Kidney tubule cell (primary cell): ENCODE data around the gene ETV3.

Experiments used
- DNase-seq: peaks from one replicate; pipeline ENCODE4 v3.0.0-alpha.2; 2018; ENCODE audit warnings: low spot score

Gene ETV3

DNA sequence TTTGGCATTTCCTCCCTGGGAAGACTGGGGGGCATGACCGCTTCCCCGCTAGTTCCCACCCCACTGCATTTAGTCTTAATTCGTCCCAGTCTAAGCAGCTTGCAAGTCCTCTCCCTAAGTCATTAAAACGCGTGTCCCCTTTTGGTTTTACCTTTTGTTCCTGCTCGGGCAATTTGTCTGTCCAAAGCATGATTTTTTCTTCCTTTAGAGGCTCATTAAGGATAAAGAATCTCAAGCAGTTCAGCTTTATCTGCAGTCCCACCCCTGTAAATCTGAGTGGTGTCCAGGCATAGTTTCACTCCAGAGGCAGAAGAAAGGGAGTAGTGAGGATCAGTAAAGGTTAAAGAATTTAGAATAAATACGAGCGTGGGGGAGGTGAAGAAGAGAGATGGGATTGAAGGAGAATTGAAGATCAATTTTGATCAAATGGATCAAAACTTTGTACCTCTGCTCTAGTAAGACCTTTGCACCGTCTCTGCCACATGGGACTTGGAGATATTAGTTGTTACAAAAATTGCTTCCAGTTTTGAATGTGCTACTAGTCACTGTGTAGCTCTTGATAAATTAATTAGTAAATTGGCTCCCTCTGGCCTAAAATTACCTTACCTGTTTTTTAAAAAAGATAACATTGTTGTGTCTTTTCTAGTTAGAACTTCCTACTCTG is 989 bp upstream of the ETV3 start:
- DNase-seq, result no peak

DNA sequence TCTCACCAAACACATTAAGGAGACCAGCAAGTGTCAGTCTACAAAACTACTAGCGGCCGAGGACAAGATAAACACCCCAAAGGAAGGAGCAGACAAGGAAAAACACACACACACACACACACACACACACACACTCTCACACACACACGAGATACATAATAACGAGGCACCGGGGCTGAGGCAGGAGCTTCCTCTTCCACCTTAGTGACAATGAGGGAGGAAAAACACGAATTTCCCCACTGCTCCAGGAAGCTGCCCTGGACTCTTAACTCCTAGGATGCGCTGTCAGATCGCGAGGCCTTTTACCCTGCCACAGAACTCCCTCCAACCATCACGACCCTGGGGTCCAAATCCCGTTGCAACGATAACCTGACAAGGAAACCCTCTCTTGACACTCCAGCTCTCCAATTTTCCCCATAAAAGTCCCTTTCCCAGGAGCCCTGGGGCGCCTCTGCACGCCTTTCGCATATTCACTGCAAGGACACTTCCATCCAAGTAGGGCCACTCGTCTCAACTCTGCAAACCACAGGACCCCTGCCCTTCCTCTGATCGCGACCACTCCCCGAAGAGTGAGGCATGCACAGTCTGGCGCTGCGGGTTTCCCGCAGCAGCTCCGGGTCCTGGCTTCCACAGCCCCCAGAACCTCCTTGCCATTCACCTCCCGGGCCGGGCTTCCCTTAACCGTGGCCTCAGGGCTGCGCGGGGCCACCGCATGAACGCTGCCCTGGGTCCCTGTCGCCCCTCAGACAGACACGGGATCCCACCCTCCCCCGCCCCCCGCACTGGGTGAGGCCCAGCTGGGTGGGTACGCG is 581 bp downstream of the ETV3 start:
- peak; percentile 47 for DNase-seq

DNA sequence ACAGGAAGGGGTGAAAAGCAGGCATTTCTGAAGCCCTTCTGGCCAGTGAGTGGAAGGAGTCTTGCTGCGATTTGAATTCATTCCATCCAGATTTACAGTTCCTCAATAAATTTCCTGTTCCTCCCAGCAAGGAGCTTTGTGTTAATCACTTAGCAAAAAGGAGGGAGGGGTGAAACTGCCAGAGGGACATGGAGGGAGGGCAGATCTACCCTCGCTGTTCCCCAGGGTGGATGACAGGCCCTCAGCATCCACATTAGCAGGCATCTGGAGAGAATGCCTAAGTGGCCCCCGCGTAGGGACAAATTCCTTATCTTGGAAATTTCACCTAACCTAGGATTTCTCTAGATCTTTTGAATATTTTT is 1.2 kb downstream of the ETV3 start:
- DNase-seq, result peak; percentile 45

DNA sequence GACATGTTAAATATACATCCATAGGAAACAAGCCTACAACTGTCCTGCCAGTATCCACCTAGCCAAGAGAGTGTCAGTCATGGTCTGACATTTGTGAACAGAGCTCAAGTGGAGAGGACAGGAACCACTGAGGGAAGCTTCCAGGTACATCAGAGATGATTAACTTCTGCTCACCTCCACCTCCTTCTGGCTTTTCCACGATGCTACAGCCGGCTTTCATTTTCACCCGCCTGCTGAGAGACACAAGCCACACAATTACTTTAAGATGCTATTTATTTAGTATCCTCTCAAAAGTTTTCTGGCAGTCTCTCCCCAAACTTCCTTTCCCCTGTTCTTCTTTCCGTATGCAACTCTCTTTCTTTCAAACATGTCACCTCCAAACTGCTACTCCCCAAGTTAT is 2.1 kb downstream of the ETV3 start:
- peak; percentile 47 for DNase-seq

DNA sequence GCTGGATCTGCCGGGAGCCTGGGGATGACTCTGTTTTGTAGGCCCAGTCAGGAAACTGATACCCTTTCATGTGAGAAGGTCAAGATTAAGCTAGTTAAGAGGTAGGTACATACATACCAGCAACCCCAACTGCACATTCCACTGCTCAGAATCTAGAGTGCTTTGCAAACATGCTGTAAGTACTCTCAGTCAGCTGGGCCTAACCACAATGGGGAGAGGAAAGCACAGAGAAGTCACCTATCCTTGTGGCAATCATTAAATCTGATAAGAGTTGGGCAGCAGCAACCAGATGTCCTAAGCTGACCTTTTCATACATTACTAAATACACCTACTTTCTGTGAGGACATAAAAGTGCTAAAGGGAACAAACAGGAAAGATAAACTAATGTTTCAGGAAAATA is 2.5 kb downstream of the ETV3 start:
- DNase-seq, result peak; percentile 16

DNA sequence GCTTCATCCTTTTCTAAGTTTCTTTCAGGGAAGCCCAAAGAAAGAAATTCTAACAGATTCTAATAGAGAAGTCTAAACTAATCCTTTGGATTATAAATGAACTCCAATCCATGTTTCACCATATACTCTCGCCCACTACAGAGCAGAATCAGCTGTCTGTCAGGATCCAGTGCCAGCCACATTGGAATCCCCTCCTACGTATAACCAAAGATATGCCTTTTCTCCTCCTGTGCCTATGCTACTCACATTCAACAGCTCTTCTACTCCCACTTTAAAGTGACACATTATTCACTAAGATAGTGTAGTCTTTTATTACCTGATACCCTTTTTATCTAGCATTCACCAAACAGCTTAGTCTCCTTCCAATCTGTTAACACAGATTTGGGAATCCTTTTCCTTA is 3.1 kb downstream of the ETV3 start:
- no peak for DNase-seq

DNA sequence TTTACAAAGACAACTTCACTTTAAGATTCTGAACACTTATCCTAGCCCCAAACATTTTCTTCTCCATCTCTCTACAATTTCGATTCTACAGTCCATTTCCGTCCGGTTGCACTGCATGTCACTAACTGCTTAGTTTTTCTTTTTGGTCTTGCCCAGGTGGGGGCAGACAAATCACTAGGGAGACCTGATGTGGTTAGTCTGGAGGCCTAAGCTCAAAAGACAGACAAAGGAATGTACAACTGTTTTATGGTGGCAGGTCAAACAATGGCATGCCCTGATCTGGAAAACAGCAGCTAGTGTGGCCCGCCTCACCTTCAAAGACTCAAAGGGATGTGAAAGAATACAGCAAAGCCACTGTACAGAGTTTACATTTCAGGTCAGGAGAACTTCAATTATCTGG is 3.8 kb downstream of the ETV3 start:
- DNase-seq, result no peak

DNA sequence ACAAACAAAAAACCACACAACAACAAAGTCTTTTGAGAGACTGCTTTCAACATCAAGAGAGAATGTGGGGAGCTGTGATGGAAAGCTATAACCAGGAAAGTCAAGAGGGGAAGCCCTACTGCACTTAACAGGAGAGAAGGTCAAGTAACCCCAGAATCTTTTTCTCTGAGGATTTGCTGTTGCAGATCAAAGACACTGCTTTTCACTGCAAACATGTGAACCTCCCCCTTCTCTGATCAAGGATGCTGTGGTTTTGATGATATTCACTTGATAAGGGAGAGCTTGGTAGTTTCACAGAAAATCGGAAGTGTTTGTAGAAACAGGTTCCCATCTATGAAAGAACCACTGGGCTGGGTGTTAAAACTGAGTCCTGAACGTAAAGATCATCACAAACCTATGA is 4.8 kb downstream of the ETV3 start:
- no peak for DNase-seq

DNA sequence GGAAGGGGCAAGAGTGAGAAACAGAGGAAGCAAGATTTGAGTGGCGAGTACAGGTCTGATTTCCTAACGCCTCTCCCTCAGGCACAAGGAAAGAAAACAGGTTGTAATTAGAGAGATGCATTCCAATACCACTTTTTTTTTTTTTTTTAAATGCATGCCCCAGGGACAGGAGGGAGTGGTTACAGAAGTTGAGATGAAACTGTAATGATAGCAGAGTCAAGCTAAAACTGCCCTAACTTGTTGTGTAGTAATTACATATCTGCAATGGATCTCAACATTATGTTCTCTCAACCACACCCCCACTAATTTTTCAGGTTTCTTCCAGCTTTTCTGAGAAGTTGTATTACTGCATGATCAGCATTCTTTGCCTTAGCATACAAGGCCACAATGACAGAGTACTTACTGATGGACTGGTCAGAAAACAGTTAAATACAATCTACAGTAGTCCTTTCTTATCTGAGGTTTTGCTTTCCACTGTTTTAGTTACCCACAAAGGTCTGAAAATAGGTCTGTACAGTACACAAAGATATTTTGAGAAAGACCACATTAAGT is 5.5 kb downstream of the ETV3 start:
- DNase-seq, result no peak

DNA sequence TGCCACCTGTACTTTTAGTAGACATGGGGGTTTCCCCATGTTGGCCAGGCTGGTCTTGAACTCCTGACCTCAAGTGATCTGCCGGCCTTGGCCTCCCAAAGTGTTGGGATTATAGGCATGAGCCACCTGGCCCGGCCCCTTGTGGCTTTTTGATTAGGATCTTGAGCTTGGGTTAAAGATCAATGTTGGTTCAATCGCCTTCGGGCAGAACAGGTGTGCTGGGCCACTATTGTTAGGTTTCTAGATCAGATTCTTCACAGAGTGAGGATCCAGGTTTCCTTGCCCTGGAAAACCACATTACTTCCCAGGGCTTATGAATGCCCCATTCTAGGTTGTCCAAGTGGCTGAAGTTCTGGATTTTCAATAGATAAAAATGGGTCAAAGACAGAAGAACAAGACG is 6.1 kb downstream of the ETV3 start:
- DNase-seq, result no peak

DNA sequence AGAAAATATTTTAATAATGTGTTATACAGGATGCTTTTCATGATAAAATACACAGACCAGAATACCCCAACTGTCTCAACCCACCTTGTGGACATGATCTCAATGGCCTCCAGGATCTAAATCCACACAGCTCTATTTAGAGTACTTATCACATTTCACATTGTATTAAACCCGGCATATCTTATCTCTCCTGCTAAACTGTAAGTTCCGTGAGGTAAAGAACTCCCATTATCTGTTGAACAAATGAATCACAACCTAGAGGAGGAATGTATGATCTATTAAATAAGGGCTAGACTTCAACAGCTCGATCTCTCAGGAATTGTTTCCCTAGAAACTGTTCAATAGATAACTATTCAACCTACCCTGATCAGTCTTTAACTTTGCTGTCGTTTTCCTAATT is 6.9 kb downstream of the ETV3 start:
- no peak for DNase-seq

DNA sequence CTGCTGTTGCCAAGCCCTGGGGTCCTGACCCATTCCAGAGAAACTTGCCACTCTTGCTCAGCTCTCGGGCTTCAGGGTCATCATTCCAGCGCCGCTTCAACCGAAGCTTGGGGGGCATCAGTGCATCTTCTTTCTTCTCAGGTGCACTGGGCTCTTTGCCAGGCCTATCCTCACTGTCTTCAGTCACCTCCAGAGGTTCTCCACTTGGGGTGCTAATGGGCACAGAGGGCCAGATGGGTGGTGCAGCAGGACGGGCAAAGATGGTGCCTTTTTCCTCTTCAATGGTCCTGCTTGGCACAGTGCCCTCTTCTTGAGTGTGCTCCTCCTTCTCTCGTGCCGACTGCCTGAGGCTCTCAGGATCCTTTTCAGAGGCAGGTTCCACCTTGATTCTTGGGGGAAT is 13.3 kb downstream of the ETV3 start:
- peak; percentile 7 for DNase-seq

DNA sequence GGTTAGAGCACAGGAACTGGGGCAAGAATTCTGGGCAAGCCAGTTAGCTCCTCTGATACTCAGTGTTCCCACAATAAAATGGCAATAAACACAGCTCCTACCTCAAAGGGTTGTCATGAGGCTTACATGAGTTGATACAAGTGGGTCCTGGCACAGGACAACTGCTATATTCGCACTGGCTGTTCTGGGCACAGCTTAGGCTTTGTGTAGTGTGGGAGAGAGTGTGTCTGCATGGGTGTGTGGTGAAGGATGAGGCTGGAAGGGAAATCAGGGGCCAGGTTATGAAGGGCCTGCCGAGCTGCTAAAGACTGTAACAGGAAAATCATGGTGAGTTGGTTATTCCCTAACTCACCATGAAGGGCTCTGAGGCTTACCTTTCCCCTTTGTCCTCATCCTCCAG is 18.7 kb downstream of the ETV3 start:
- DNase-seq, result no peak

DNA sequence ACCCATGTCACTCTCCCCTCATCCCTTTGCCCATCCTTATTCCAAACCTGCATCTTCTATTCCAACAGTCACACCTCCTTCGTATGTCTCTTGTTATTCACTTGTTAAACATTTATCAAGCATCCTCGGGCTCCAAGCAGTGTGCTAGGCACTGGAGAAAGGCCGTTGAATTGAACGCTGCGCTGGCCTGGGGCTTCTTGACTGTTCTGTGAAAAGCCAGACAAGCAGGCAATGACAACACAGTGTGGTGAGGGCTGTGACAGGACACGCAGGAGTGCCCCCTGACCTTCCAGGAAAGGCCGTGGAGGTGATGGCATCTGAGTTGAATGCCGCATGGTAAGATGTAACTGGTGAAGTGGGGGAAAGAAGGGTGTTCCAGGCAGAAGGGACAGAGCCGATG is 19.2 kb downstream of the ETV3 start:
- DNase-seq, result no peak

DNA sequence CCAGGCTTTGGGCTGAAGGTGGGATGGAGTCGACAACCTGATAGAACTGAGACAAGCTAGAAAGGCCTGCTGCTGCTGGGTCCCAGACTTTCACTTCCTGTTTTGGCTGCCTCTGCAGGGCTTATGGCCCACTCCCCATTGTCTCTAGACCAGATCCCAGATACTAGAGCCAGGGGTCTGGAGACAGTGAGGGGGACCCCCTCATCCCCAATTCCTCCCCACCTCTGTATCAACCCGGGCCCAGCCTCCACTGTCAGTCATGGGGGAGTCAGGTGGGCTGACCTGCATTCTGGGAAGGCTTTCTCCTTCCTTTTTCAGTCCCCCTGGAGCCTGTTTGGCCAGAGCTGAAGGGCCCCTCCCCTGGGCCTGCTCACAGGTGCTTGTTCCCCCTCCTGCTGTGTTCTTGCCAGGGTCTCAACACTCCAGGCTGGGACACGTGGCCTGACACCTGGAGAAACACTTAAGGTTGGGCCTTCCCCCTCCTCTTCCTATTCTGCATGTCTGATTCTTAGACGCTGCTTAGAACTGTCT is 20.6 kb downstream of the ETV3 start:
- DNase-seq, result no peak

DNA sequence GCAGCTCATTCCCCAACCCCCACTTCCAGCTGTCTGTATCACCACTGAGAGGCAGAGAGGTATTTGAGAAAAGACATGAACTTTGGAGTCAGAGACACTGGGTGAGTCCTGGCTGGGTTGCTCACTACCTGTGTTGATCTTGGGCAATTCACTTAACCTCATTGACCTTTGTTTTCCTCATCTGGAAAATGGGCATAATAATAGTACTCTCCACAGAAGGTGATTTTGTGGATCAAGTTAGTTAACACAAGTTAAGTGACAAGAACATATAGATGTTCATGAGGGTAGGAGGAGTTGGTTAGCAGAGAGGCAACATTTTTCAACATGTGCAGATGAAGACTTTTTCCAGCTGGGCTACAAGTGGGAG is 21.5 kb downstream of the ETV3 start:
- no peak for DNase-seq

DNA sequence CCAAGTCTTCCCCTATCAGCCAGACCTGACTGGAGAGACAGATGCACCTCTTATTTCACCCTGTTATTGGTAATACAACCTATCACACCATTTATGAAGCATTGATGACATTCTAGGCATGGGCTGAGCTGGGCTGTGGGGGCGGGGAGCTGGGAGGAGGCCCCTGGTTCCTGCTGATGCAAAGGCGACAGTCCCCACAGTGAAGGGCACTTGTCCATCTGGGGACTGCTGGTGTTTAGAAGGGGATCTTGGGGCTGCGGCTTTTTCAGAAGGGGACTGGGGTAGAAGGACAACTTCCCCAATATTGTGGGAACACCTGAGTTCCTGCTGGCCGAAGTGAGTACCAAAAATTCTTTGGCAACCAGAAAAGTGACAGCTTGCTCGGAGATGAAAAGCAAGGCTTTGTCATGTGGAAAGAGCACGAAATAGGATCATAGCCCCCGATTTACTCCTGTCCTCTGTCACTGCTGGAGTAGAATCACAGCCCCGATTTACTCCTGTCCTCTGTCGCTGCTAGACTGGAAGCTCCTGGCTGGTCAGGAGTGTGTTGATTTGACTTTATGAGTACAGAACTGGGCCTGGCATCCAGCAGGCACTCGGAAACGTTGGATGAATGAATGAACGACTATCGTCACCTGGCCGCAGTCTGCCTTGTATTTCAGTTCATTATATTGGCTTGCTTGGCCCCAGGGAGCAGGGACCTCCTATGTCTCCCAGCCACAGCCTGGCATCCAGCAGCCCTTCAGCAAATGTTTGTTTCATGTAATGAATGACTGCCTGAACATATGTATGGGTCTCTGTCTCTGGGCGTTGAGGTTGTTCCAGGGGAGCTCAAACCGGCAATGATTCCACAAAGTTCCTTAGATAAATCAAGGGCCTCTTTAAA is 22.1 kb downstream of the ETV3 start:
- no peak for DNase-seq

DNA sequence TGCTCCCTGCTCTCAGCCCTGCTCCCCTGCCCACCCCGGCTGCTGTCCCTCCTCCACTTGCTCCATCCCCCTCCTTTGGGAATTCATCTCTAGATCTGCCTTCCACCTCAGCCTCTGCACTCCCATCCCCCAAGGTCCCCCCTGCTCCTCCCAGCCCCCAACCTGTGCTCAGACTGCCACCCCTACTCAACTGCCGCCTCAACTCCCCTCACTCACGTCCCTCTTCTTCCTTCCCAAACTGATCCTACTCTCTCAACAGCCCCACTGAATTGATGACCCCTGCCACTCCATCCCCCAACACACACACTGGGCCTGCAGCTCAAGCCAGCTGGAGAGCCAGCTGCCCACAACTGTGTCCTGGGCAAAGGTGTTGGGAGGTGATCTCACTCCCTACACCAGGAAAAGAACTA is 22.8 kb downstream of the ETV3 start:
- no peak for DNase-seq

DNA sequence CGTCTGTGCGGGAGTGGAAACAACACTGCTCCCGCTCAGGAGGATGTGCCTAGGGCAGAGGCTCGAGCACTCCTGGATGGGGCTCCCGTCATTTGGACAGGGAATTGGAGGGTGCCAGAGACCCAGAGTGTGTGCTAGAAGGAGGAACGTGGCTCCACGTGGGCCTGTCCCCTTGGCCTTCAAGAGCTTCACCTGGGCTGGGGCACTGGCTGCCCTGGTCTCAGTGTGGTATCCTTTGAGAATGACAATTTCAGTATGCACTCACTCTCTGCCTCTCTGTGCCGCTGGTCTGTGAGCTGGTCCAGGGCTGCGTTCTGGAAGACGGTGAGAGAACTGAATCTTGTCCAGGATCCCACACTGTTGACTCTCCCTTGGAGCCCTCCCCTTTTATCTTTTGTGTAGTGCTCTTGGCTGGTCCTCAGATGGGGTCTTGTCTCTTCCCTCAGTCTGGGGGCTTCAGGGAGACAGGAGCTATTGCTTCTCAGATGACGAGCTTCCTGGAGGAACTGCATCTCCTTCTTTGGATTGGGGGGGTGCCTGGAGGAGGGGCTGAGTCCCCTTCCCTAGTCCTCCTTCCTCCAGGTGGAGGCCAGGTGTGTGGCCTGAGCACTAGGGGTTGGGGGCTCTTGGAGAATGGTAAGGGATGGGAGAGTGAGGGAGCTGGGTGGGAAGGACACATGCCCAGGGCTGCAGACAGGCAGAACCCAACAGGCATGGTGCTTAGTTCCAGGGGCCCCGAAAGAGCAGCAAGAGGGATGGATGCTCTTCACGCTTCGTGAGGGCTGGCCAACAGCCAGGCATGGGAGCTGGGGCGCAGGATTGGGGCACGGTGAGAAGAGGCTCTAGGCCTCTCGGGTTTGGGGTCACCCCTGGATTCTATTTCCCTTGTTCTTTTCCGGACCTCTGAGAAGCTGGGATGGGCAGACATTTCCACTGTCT is 23.7 kb downstream of the ETV3 start:
- no peak for DNase-seq

DNA sequence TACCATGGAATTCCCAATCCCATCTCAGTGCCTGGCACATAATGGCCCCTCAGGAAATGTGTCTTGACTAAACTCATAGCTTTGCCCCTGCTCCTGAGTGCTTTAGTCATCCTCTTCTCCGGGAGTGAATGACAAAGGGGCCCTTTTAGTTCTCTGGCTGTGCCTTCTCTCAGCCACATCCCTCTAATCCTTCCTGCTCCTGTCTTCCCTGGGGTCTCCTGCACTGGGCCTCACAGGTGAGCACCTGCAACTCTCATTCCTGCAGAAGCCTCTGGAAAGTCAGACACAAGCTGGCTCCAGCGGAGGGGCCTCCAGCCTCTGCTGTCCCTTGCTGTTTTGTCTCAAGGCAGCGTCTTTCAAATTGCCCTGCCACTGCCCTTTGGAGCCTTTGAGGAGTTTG is 24.6 kb downstream of the ETV3 start:
- DNase-seq, result no peak

DNA sequence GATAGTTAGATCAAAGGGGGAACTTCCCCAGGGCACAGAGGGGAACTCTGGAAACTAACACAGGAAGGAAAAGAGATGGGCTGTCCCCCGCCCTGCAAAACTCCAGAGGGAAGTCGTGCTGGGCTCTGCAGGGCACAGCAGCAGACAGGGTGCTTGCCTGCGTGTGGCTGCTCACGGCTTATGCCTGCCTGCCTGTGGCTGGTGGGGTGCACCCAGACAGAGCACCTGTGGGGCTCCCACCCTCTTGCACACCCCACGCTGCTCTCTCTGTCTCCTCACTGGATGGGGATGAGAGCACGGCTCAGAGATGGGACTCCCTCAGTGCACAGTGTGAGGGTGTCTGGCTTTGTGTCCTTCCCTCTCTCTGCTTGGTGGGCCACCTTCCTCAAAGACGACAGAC is 25.1 kb downstream of the ETV3 start:
- DNase-seq, result no peak
